ENCODE results near the gene CTNNA3. TPM values are rescaled to one million over a fixed set of nuclear protein-coding genes. Genes with fewer than 3 reads are reported as not detected.

Gene CTNNA3
- total RNA-seq, 1 experiment from 2014 or later: not detected

GRCh38 chr10:67280405-67280804 lies 415.6 kb downstream of the CTNNA3 start:
- DNase-seq: no peak

GRCh38 chr10:67277402-67277801 lies 418.6 kb downstream of the CTNNA3 start:
- Mint-ChIP-seq H3K36me3 (ENCODE audit: insufficient read depth, unreplicated experiment) (no peaks in the 10 kb centered on the region), H3K9me3 (ENCODE audit: low read depth, unreplicated experiment) (no peaks in the 10 kb centered on the region), H3K4me1 (ENCODE audit: low read depth, unreplicated experiment) (no peaks in the 10 kb centered on the region), H3K27me3 (ENCODE audit: unreplicated experiment) (no peaks in the 10 kb centered on the region), H3K4me3 (ENCODE audit: low read depth, unreplicated experiment) (no peak overlapping the region), H3K27ac (ENCODE audit: unreplicated experiment) (no peak overlapping the region)
- no TSS peak for BruUV-seq (replicated peaks)
- no peak for TF ChIP-seq CTCF (IDR thresholded peaks at IDR 0.05; ENCODE audit: unreplicated experiment)
- CTCF ChIA-PET: no interaction called here
- intact Hi-C loops (cut with micrococcal nuclease; ENCODE audit: unreplicated experiment): no loop called here
- no peak for DNase-seq

More at GRCh38 chr10:67280405-67280804, 415.6 kb downstream of the CTNNA3 start:
- no TSS peak for BruUV-seq (replicated peaks)
- Mint-ChIP-seq H3K4me1 (ENCODE audit: low read depth, unreplicated experiment) (no peaks in the 10 kb centered on the region), H3K4me3 (ENCODE audit: low read depth, unreplicated experiment) (no peak overlapping the region), H3K9me3 (ENCODE audit: low read depth, unreplicated experiment) (no peaks in the 10 kb centered on the region), H3K27me3 (ENCODE audit: unreplicated experiment) (no peaks in the 10 kb centered on the region), H3K36me3 (ENCODE audit: insufficient read depth, unreplicated experiment) (no peaks in the 10 kb centered on the region), H3K27ac (ENCODE audit: unreplicated experiment) (no peak overlapping the region)
- TF ChIP-seq CTCF (IDR thresholded peaks at IDR 0.05; ENCODE audit: unreplicated experiment): no peak
- intact Hi-C loops (cut with micrococcal nuclease; ENCODE audit: unreplicated experiment): no loop called here
- CTCF ChIA-PET: no interaction called here

- no peaks in the 10 kb centered on the region for H3K4me1 Mint-ChIP-seq (ENCODE audit: low read depth, unreplicated experiment)
- TF ChIP-seq CTCF (IDR thresholded peaks at IDR 0.05; ENCODE audit: unreplicated experiment): no peak
- H3K9me3 Mint-ChIP-seq (ENCODE audit: low read depth, unreplicated experiment): no peaks in the 10 kb centered on the region
- H3K4me3 Mint-ChIP-seq (ENCODE audit: low read depth, unreplicated experiment): no peak overlapping the region
- intact Hi-C loops (cut with micrococcal nuclease; ENCODE audit: unreplicated experiment): no loop called here
- H3K27ac Mint-ChIP-seq (ENCODE audit: unreplicated experiment): no peak overlapping the region
- peaks cover 5% of the 10 kb centered on the region for H3K27me3 Mint-ChIP-seq (ENCODE audit: unreplicated experiment)
- CTCF ChIA-PET: no interaction called here
- no TSS peak for BruUV-seq (replicated peaks)
- H3K36me3 Mint-ChIP-seq (ENCODE audit: insufficient read depth, unreplicated experiment): no peaks in the 10 kb centered on the region
- no peak for DNase-seq
These were observed 426.2 kb downstream of the CTNNA3 start for GRCh38 chr10:67269828-67270227.

GRCh38 chr10:67268146-67268545 lies 427.8 kb downstream of the CTNNA3 start:
- Mint-ChIP-seq H3K4me3 (ENCODE audit: low read depth, unreplicated experiment) (no peak overlapping the region), H3K4me1 (ENCODE audit: low read depth, unreplicated experiment) (no peaks in the 10 kb centered on the region), H3K27me3 (ENCODE audit: unreplicated experiment) (peaks cover 10% of the 10 kb centered on the region), H3K36me3 (ENCODE audit: insufficient read depth, unreplicated experiment) (no peaks in the 10 kb centered on the region), H3K9me3 (ENCODE audit: low read depth, unreplicated experiment) (no peaks in the 10 kb centered on the region), H3K27ac (ENCODE audit: unreplicated experiment) (no peak overlapping the region)
- intact Hi-C loops (cut with micrococcal nuclease; ENCODE audit: unreplicated experiment): no loop called here
- no peak for DNase-seq
- CTCF ChIA-PET: no interaction called here
- BruUV-seq (replicated peaks): no TSS peak
- TF ChIP-seq CTCF (IDR thresholded peaks at IDR 0.05; ENCODE audit: unreplicated experiment): no peak
